HEK293 (cell line): ENCODE data around the gene GJD3.
A peak's percentile ranks its signal among the peaks of the same experiment; 100 is the strongest.

ENCODE experiments used
- CTCF ChIA-PET: fragments of 350-600 bp; formaldehyde crosslinking; extraction: SDS; loops from one replicate; lab custom pipeline; 2021; ENCODE audit warnings: antibody characterized with exemption; lab: Yijun Ruan, JAX
- POLR2A ChIA-PET: fragments of 300-600 bp; formaldehyde crosslinking; extraction: SDS; loops from one replicate; lab custom pipeline; 2020; ENCODE audit warnings: antibody characterized with exemption, inconsistent platforms; lab: Yijun Ruan, JAX
- H3K27ac ChIP-seq: fragments of 200-500 bp; sonication (Bioruptor generic); 2 replicates; pipeline ENCODE4 v1.5.1; 2014; ENCODE audit warnings: low read depth, low read length, control low read depth, inconsistent platforms; ENCODE audit errors: extremely low read depth
- H3K36me3 ChIP-seq, 2 experiments: fragments of 200-500 bp in 1 of 2; sonication (Bioruptor generic) in 1 of 2; 1 replicate in 1 of 2; 2 replicates in 1 of 2; pipeline ENCODE4 v1.5.1; 2014 to 2017; ENCODE audit warnings: inconsistent platforms in 2 of 2, low read length in 2 of 2; ENCODE audit not compliant: control insufficient read depth in 2 of 2, insufficient read depth in 1 of 2
- H3K4me1 ChIP-seq: fragments of 200-500 bp; sonication (Bioruptor generic); 2 replicates; pipeline ENCODE4 v1.5.1; 2014; ENCODE audit warnings: mild to moderate bottlenecking, low read length, inconsistent platforms; ENCODE audit not compliant: control insufficient read depth, insufficient read depth
- H3K4me3 ChIP-seq: 2 replicates; pipeline ENCODE4 v1.5.1; 2011; ENCODE audit warnings: low read depth, mild to moderate bottlenecking, control low read depth, low read length, moderate library complexity
- H3K9me3 ChIP-seq: fragments of 200-500 bp; sonication (Bioruptor generic); 2 replicates; pipeline ENCODE4 v1.5.1; 2014; ENCODE audit warnings: low read depth, low read length, inconsistent platforms; ENCODE audit not compliant: control insufficient read depth, insufficient read depth
- GLIS2 ChIP-seq: fragments of 450-650 bp; formaldehyde crosslinking; IDR thresholded peaks from 2 replicates; pipeline ENCODE4 v1.5.1; 2016; ENCODE audit warnings: missing biosample characterization, missing genetic modification characterization
- HOXA7 ChIP-seq: sonication (generic); formaldehyde crosslinking; IDR thresholded peaks from 2 replicates; pipeline ENCODE4 v1.8.1; 2022; ENCODE audit warnings: missing genetic modification reagents, borderline replicate concordance
- MEIS1 ChIP-seq: sonication (generic); formaldehyde crosslinking; IDR thresholded peaks from 2 replicates; pipeline ENCODE4 v1.8.1; 2022; ENCODE audit warnings: missing genetic modification reagents, mild to moderate bottlenecking, borderline replicate concordance
- MZF1 ChIP-seq: fragments of 450-650 bp; formaldehyde crosslinking; IDR thresholded peaks from 2 replicates; pipeline ENCODE4 v1.5.1; 2017; ENCODE audit warnings: missing biosample characterization, missing genetic modification characterization, borderline replicate concordance
- OSR2 ChIP-seq: fragments of 450-650 bp; formaldehyde crosslinking; IDR thresholded peaks from 2 replicates; pipeline ENCODE4 v1.5.1; 2016; ENCODE audit warnings: missing biosample characterization, missing genetic modification characterization
- PBX3 ChIP-seq: sonication (generic); formaldehyde crosslinking; IDR thresholded peaks from 2 replicates; pipeline ENCODE4 v1.8.1; 2022; ENCODE audit warnings: mild to moderate bottlenecking, moderate library complexity, missing genetic modification reagents
- PRDM6 ChIP-seq: fragments of 450-650 bp; formaldehyde crosslinking; IDR thresholded peaks from 2 replicates; pipeline ENCODE4 v1.5.1; 2017; ENCODE audit warnings: missing biosample characterization, missing genetic modification characterization
- SALL2 ChIP-seq: fragments of 450-650 bp; formaldehyde crosslinking; IDR thresholded peaks from 2 replicates; pipeline ENCODE4 v1.5.0; 2017; ENCODE audit warnings: missing biosample characterization, mild to moderate bottlenecking, missing genetic modification characterization, borderline replicate concordance
- SETDB1 ChIP-seq: IDR thresholded peaks from one replicate; pipeline ENCODE4 v1.6.1; 2017; ENCODE audit warnings: mild to moderate bottlenecking, low read length, moderate library complexity, mixed read lengths; ENCODE audit not compliant: insufficient read length
- YY1 ChIP-seq: fragments of 450-650 bp; formaldehyde crosslinking; IDR thresholded peaks from 2 replicates; pipeline ENCODE4 v1.5.1; 2018; ENCODE audit warnings: missing biosample characterization, missing genetic modification characterization
- ZBTB1 ChIP-seq: fragments of 450-650 bp; formaldehyde crosslinking; IDR thresholded peaks from 2 replicates; pipeline ENCODE4 v1.5.1; 2016; ENCODE audit warnings: missing biosample characterization, missing genetic modification characterization
- ZBTB17 ChIP-seq: fragments of 450-650 bp; formaldehyde crosslinking; IDR thresholded peaks from 2 replicates; pipeline ENCODE4 v1.5.1; 2016; ENCODE audit warnings: missing biosample characterization, missing genetic modification characterization
- ZIC2 ChIP-seq: fragments of 450-650 bp; formaldehyde crosslinking; IDR thresholded peaks from 2 replicates; pipeline ENCODE4 v1.5.1; 2016; ENCODE audit warnings: missing biosample characterization, missing genetic modification characterization
- ZNF140 ChIP-seq: fragments of 450-650 bp; formaldehyde crosslinking; IDR thresholded peaks from 2 replicates; pipeline ENCODE4 v1.5.1; 2016; ENCODE audit warnings: missing biosample characterization, missing genetic modification characterization
- ZNF221 ChIP-seq: fragments of 450-650 bp; formaldehyde crosslinking; IDR thresholded peaks from 2 replicates; pipeline ENCODE4 v1.5.1; 2017; ENCODE audit warnings: missing biosample characterization, missing genetic modification characterization, borderline replicate concordance
- ZNF292 ChIP-seq: fragments of 450-650 bp; formaldehyde crosslinking; IDR thresholded peaks from 2 replicates; pipeline ENCODE4 v1.5.1; 2016; ENCODE audit warnings: low read depth, missing biosample characterization, missing genetic modification characterization, borderline replicate concordance
- ZNF311 ChIP-seq: fragments of 450-650 bp; formaldehyde crosslinking; IDR thresholded peaks from 2 replicates; pipeline ENCODE4 v1.5.1; 2017; ENCODE audit warnings: missing biosample characterization, missing genetic modification characterization, borderline replicate concordance
- ZNF324 ChIP-seq: fragments of 450-650 bp; formaldehyde crosslinking; IDR thresholded peaks from 2 replicates; pipeline ENCODE4 v1.5.1; 2016; ENCODE audit warnings: missing biosample characterization, missing genetic modification characterization
- ZNF416 ChIP-seq: fragments of 450-650 bp; formaldehyde crosslinking; IDR thresholded peaks from 2 replicates; pipeline ENCODE4 v1.5.1; 2016; ENCODE audit warnings: missing biosample characterization, missing genetic modification characterization
- ZNF426 ChIP-seq: fragments of 450-650 bp; formaldehyde crosslinking; IDR thresholded peaks from 2 replicates; pipeline ENCODE4 v1.5.1; 2017; ENCODE audit warnings: missing biosample characterization, missing genetic modification characterization, mild to moderate bottlenecking, inconsistent platforms, moderate library complexity
- ZNF585B ChIP-seq: fragments of 450-650 bp; formaldehyde crosslinking; IDR thresholded peaks from 2 replicates; pipeline ENCODE4 v1.5.1; 2016; ENCODE audit warnings: missing biosample characterization, missing genetic modification characterization
- ZNF600 ChIP-seq: fragments of 450-650 bp; formaldehyde crosslinking; IDR thresholded peaks from 2 replicates; pipeline ENCODE4 v1.5.1; 2016; ENCODE audit warnings: missing biosample characterization, missing genetic modification characterization
- ZNF677 ChIP-seq: fragments of 450-650 bp; IDR thresholded peaks from 2 replicates; pipeline ENCODE4 v1.5.0; 2018; ENCODE audit warnings: missing biosample characterization, mild to moderate bottlenecking, missing genetic modification characterization, moderate library complexity
- ZNF843 ChIP-seq: fragments of 450-650 bp; formaldehyde crosslinking; IDR thresholded peaks from 2 replicates; pipeline ENCODE4 v1.5.1; 2016; ENCODE audit warnings: missing biosample characterization, missing genetic modification characterization
- TF ChIP-seq, protein P1 (sequence below): fragments of 450-650 bp; formaldehyde crosslinking; IDR thresholded peaks from 2 replicates; pipeline ENCODE4 v1.5.1; 2016; ENCODE audit warnings: missing biosample characterization, missing genetic modification characterization
- TF ChIP-seq, protein P2 (sequence below): fragments of 450-650 bp; formaldehyde crosslinking; IDR thresholded peaks from 2 replicates; pipeline ENCODE4 v1.5.1; 2016; ENCODE audit warnings: missing biosample characterization, missing genetic modification characterization

The GJD3 gene

DNA sequence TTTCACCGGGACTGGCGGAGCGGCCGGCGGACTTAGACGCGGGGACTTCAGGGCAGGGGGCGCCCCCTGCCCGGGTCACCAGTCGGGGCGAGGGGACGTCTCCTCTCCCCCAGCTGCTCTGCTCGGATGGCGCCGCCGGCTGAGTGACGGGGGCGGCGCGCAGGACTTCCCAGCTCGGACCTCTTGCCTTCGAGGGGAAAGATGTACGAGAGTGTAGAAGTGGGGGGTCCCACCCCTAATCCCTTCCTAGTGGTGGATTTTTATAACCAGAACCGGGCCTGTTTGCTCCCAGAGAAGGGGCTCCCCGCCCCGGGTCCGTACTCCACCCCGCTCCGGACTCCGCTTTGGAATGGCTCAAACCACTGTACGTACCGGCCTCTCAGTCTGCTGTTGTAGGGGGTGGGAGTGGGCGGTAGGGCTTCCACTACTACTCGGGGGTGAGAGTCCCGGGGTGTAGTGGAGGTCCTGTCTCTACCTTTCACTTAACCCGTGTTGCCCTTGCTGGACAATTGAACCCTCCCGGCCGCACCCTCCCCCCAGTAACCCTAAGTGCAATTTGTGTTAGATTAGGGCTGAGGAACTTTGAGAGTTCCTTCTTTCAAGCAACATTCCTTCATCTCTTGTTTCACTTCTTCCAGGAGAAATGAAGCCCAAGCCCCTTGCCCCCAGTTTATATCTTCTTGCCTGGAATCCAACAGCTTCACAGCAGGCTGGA lies 21.9 kb downstream of the GJD3 start:
- ChIA-PET CTCF (interaction anchor here (0.6 to 5.3 kb wide), 5 partner anchors 14 to 229 kb away, joined by 3 to 67 read pairs (median 4); no protein-coding TSS in a partner anchor), POLR2A (interaction anchor here (0.6 to 4.4 kb wide), 6 partner anchors 12 to 198 kb away, joined by 3 to 33 read pairs (median 4); no protein-coding TSS in a partner anchor)
- Histone ChIP-seq H3K36me3 (peaks cover 0 to 3% of the 10 kb centered on the region in 2 experiments; a peak in 2 of 3 replicates), H3K9me3 (no peaks in the 10 kb centered on the region), H3K4me3 (peak overlapping the region; percentile 69), H3K27ac (peak overlapping the region; percentile 30; the same call in 1 of the 2 replicates), H3K4me1 (peaks cover 28% of the 10 kb centered on the region)
- TF ChIP-seq SALL2 (tag by site-specific recombination) (no peak), GLIS2 (tag by site-specific recombination) (peak; percentile 37; the same call in 1 of the 2 replicates), ZBTB1 (no peak), ZNF843 (no peak), ZIC2 (tag by site-specific recombination) (peak; percentile 44; the same call in 1 of the 2 replicates), ZNF292 (tag by site-specific recombination) (no peak), ZNF600 (peak; percentile 90), PBX3 (CRISPR knock-in tag) (no peak), ZNF311 (tag by site-specific recombination) (no peak)

- ChIA-PET POLR2A (interaction anchor here (0.6 to 4.4 kb wide), 11 partner anchors 12 to 202 kb away, joined by 3 to 33 read pairs (median 4); partner anchors contain the start of genes CASC3 and RARA), CTCF (interaction anchor here (0.6 to 2.1 kb wide), 4 partner anchors 35 to 144 kb away, joined by 3 to 7 read pairs (median 4); no protein-coding TSS in a partner anchor)
- peak overlapping the region; percentile 69 for H3K4me3 ChIP-seq
- H3K36me3 ChIP-seq: peaks cover 0 to 4% of the 10 kb centered on the region in 2 experiments; a peak in 2 of 3 replicates
- peaks cover 28% of the 10 kb centered on the region for H3K4me1 ChIP-seq
- H3K27ac ChIP-seq: peak overlapping the region; percentile 77
- no peaks in the 10 kb centered on the region for H3K9me3 ChIP-seq
- TF ChIP-seq ZNF311 (tag by site-specific recombination) (no peak), ZNF416 (tag by site-specific recombination) (no peak), ZIC2 (tag by site-specific recombination) (no peak), ZNF140 (no peak), YY1 (tag by site-specific recombination) (no peak), ZNF426 (tag by site-specific recombination) (no peak), MZF1 (tag by site-specific recombination) (no peak), ZNF677 (tag by site-specific recombination) (no peak), SETDB1 (no peak), PRDM6 (tag by site-specific recombination) (no peak), ZNF324 (peak; percentile 61), MEIS1 (no peak), HOXA7 (CRISPR knock-in tag) (no peak), ZNF585B (tag by site-specific recombination) (no peak), ZNF221 (tag by site-specific recombination) (no peak), OSR2 (tag by site-specific recombination) (no peak), ZBTB17 (tag by site-specific recombination) (peak; percentile 76)
- TF ChIP-seq, protein P1, sequence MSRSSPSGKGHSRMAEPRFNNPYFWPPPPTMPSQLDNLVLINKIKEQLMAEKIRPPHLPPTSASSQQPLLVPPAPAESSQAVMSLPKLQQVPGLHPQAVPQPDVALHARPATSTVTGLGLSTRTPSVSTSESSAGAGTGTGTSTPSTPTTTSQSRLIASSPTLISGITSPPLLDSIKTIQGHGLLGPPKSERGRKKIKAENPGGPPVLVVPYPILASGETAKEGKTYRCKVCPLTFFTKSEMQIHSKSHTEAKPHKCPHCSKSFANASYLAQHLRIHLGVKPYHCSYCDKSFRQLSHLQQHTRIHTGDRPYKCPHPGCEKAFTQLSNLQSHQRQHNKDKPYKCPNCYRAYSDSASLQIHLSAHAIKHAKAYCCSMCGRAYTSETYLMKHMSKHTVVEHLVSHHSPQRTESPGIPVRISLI (tag by site-specific recombination): no peak
- TF ChIP-seq, protein P2, sequence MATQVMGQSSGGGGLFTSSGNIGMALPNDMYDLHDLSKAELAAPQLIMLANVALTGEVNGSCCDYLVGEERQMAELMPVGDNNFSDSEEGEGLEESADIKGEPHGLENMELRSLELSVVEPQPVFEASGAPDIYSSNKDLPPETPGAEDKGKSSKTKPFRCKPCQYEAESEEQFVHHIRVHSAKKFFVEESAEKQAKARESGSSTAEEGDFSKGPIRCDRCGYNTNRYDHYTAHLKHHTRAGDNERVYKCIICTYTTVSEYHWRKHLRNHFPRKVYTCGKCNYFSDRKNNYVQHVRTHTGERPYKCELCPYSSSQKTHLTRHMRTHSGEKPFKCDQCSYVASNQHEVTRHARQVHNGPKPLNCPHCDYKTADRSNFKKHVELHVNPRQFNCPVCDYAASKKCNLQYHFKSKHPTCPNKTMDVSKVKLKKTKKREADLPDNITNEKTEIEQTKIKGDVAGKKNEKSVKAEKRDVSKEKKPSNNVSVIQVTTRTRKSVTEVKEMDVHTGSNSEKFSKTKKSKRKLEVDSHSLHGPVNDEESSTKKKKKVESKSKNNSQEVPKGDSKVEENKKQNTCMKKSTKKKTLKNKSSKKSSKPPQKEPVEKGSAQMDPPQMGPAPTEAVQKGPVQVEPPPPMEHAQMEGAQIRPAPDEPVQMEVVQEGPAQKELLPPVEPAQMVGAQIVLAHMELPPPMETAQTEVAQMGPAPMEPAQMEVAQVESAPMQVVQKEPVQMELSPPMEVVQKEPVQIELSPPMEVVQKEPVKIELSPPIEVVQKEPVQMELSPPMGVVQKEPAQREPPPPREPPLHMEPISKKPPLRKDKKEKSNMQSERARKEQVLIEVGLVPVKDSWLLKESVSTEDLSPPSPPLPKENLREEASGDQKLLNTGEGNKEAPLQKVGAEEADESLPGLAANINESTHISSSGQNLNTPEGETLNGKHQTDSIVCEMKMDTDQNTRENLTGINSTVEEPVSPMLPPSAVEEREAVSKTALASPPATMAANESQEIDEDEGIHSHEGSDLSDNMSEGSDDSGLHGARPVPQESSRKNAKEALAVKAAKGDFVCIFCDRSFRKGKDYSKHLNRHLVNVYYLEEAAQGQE (tag by site-specific recombination): no peak
These were observed 22.6 kb downstream of the GJD3 start for GRCh38 chr17:40341808-40342503.
